Measurements from ENCODE around the gene NRXN3. TPM values are rescaled to one million over a fixed set of nuclear protein-coding genes. Genes with fewer than 3 reads are reported as not detected.

The NRXN3 gene
- total and polyA plus RNA-seq, 2 of the 13 experiments (the other 11 are each of a cell fraction or from before 2014, with no cell fraction given), result 0.03 TPM; not detected in 1

DNA sequence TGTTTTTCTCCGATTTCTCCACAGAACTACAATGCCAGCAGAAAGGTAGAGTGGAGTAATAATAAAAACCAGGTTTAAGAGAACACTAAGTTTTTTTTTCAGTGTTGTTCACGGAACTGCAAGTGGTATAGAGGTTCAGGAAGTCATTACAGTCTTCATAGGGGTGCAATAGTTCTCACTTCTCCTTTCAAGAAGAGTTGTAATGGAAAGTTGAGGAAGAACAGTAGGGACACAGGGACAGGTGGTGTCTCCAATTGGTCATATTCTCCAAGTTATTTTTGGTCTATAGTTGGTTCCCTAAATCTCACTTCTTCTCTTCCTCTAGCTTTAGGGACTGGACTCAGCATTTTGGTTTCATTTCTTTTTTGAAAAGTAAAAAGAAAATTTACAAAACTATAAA, 894.0 kb downstream of the NRXN3 start (continued):
- no peak for TF ChIP-seq EHMT2 (IDR thresholded peaks at IDR 0.05; ENCODE audit: borderline replicate concordance, low read depth, low read length)
- no peak for TF ChIP-seq EEA1 (CRISPR knock-in tag; IDR thresholded peaks at IDR 0.05; ENCODE audit: borderline replicate concordance)
- TF ChIP-seq HIVEP1 (CRISPR knock-in tag; IDR thresholded peaks at IDR 0.05), result no peak
- no peak for TF ChIP-seq RORA (CRISPR knock-in tag; IDR thresholded peaks at IDR 0.05)
- TF ChIP-seq YEATS4 (CRISPR knock-in tag; IDR thresholded peaks at IDR 0.05; ENCODE audit: borderline replicate concordance), result no peak
- TF ChIP-seq PHF8 (CRISPR knock-in tag; IDR thresholded peaks at IDR 0.05), result no peak
- no peak for TF ChIP-seq ZNF143 (CRISPR knock-in tag; IDR thresholded peaks at IDR 0.05)
- no peak for TF ChIP-seq ZNF362 (CRISPR knock-in tag; IDR thresholded peaks at IDR 0.05; ENCODE audit: borderline replicate concordance)
- no peak for TF ChIP-seq ZNF784 (CRISPR knock-in tag; IDR thresholded peaks at IDR 0.05; ENCODE audit: borderline replicate concordance)
- no peak for TF ChIP-seq ZFP90 (CRISPR knock-in tag; IDR thresholded peaks at IDR 0.05; ENCODE audit: borderline replicate concordance)
- no peak for TF ChIP-seq ELF3 (CRISPR knock-in tag; IDR thresholded peaks at IDR 0.05)
- TF ChIP-seq HNRNPK (IDR thresholded peaks at IDR 0.05; ENCODE audit: low read depth, low read length, poor library complexity, severe bottlenecking), result no peak

GRCh38 chr14:79074510-79074909, 904.3 kb downstream of the NRXN3 start:
- intact Hi-C loops (cut with micrococcal nuclease; ENCODE audit: unreplicated experiment) (no loop called here), in situ Hi-C loops (cut with HindIII; ENCODE audit: extremely low pct_ligation_motif_present, low pct_unique_long_range_greater_than_20kb) (no loop called here)
- Histone ChIP-seq H3K4me1 (ENCODE audit: insufficient read depth, low read length) (no peaks in the 10 kb centered on the region), H3K4me3 (replicated peaks in 1 of 3; ENCODE audit: insufficient read depth in 1 of 3, low read depth in 2 of 3, low read length in 3 of 3) (no peak overlapping the region), H2AFZ (ENCODE audit: low read length) (no peak overlapping the region), H3K9ac (ENCODE audit: insufficient read depth, low read depth, low read length) (no peak overlapping the region), H3K27ac (ENCODE audit: extremely low read length, insufficient read depth, low read length) (no peak overlapping the region), H3K9me3 (ENCODE audit: low read length) (peaks cover 24% of the 10 kb centered on the region; the same call in 1 of the 2 replicates), H4K20me1 (ENCODE audit: insufficient read depth, low read length) (no peaks in the 10 kb centered on the region), H3K4me2 (ENCODE audit: low read depth, low read length) (no peak overlapping the region), H3K79me2 (ENCODE audit: insufficient read depth, low read length) (no peaks in the 10 kb centered on the region), H3K36me3 (replicated peaks in 1 of 2; ENCODE audit: control insufficient read depth in 1 of 2, insufficient read depth in 2 of 2, low read length in 2 of 2) (no peaks in the 10 kb centered on the region), H3K27me3 (ENCODE audit: control insufficient read depth in 1 of 2, insufficient read depth in 2 of 2, low read length in 2 of 2) (no peaks in the 10 kb centered on the region; a peak in 1 of 5 replicates)
- no peak for DNase-seq (ENCODE audit: low spot score)
- ChIA-PET POLR2A (no interaction called here), CTCF (ENCODE audit: low intra/inter-chr PET ratio, low total read pairs) (no interaction called here)
- WGBS (ENCODE audit: low lambda C conversion rate), result 0% methylated on average over 2 of the region's 2 CpGs
- no TSS peak for BruUV-seq (replicated peaks)
- FAIRE-seq, result no peak
- ATAC-seq, result no peak
- TF ChIP-seq ZNF883 (CRISPR knock-in tag; IDR thresholded peaks at IDR 0.05; ENCODE audit: not compliant biosample characterization), result no peak
- no peak for TF ChIP-seq SP2 (CRISPR knock-in tag; IDR thresholded peaks at IDR 0.05)
- TF ChIP-seq HES4 (CRISPR knock-in tag; IDR thresholded peaks at IDR 0.05; ENCODE audit: borderline replicate concordance), result no peak
- TF ChIP-seq MIXL1 (CRISPR knock-in tag; IDR thresholded peaks at IDR 0.05), result no peak
- TF ChIP-seq DR1 (CRISPR knock-in tag; IDR thresholded peaks at IDR 0.05), result no peak
- TF ChIP-seq, protein P1, sequence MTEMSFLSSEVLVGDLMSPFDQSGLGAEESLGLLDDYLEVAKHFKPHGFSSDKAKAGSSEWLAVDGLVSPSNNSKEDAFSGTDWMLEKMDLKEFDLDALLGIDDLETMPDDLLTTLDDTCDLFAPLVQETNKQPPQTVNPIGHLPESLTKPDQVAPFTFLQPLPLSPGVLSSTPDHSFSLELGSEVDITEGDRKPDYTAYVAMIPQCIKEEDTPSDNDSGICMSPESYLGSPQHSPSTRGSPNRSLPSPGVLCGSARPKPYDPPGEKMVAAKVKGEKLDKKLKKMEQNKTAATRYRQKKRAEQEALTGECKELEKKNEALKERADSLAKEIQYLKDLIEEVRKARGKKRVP (CRISPR knock-in tag; IDR thresholded peaks at IDR 0.05), result no peak
- TF ChIP-seq IRF2 (CRISPR knock-in tag; IDR thresholded peaks at IDR 0.05), result no peak
- TF ChIP-seq, protein P2, sequence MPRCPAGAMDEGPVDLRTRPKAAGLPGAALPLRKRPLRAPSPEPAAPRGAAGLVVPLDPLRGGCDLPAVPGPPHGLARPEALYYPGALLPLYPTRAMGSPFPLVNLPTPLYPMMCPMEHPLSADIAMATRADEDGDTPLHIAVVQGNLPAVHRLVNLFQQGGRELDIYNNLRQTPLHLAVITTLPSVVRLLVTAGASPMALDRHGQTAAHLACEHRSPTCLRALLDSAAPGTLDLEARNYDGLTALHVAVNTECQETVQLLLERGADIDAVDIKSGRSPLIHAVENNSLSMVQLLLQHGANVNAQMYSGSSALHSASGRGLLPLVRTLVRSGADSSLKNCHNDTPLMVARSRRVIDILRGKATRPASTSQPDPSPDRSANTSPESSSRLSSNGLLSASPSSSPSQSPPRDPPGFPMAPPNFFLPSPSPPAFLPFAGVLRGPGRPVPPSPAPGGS (CRISPR knock-in tag; IDR thresholded peaks at IDR 0.05), result no peak
- no peak for TF ChIP-seq TMF1 (CRISPR knock-in tag; IDR thresholded peaks at IDR 0.05; ENCODE audit: low read depth)

Measured in HepG2 (cell line).